ENCODE measurements around the gene CNOT2. TPM values are rescaled to one million over a fixed set of nuclear protein-coding genes. Genes with fewer than 3 reads are reported as not detected.
A peak's percentile ranks its signal among the peaks of the same experiment; 100 is the strongest.

CNOT2 gene
- total RNA-seq, 2 experiments from 2014 or later = 67.9 to 69.0 TPM

GRCh38 chr12:70355972-70356371 is 112.7 kb downstream of the CNOT2 start:
- no peak for DNase-seq
- intact Hi-C loops (cut with micrococcal nuclease) = no loop called here
- Mint-ChIP-seq H3K4me1 (ENCODE audit: low read depth) (peaks cover 5% of the 10 kb centered on the region), H3K27me3 (no peaks in the 10 kb centered on the region), H3K4me3 (no peak overlapping the region), H3K27ac (no peak overlapping the region), H3K9me3 (no peaks in the 10 kb centered on the region), H3K36me3 (ENCODE audit: low read depth) (peaks cover 14% of the 10 kb centered on the region)
- no peak for TF ChIP-seq CTCF (IDR thresholded peaks at IDR 0.05)
- no peak for ATAC-seq
- CTCF ChIA-PET = interaction anchor here (1.1 kb wide), 1 partner anchor 221 kb away, joined by 4 read pairs; no protein-coding TSS in a partner anchor
- POLR2A ChIA-PET = no interaction called here

GRCh38 chr12:70359458-70360197 is 116.4 kb downstream of the CNOT2 start:
- Mint-ChIP-seq H3K9me3 (no peaks in the 10 kb centered on the region), H3K27ac (no peak overlapping the region), H3K4me1 (ENCODE audit: low read depth) (peaks cover under 1% of the 10 kb centered on the region), H3K4me3 (no peak overlapping the region), H3K27me3 (peaks cover under 1% of the 10 kb centered on the region), H3K36me3 (ENCODE audit: low read depth) (no peaks in the 10 kb centered on the region)
- ChIA-PET POLR2A (no interaction called here), CTCF (no interaction called here)
- no peak for ATAC-seq
- intact Hi-C loops (cut with micrococcal nuclease) = no loop called here
- DNase-seq = no peak
- TF ChIP-seq CTCF (IDR thresholded peaks at IDR 0.05) = no peak

- DNase-seq (no peak), ATAC-seq (no peak)
- Mint-ChIP-seq H3K4me1 (ENCODE audit: low read depth) (peaks cover 7% of the 10 kb centered on the region), H3K27ac (no peak overlapping the region), H3K9me3 (no peaks in the 10 kb centered on the region), H3K4me3 (no peak overlapping the region), H3K36me3 (ENCODE audit: low read depth) (no peaks in the 10 kb centered on the region), H3K27me3 (peaks cover 7% of the 10 kb centered on the region)
- intact Hi-C loops (cut with micrococcal nuclease) = no loop called here
- CTCF ChIA-PET = no interaction called here
- no peak for TF ChIP-seq CTCF (IDR thresholded peaks at IDR 0.05)
- POLR2A ChIA-PET = no interaction called here
Measured at GRCh38 chr12:70360218-70360617, 117.0 kb downstream of the CNOT2 start.

- H3K4me1 Mint-ChIP-seq (ENCODE audit: low read depth) = peaks cover 15% of the 10 kb centered on the region
- H3K36me3 Mint-ChIP-seq (ENCODE audit: low read depth) = no peaks in the 10 kb centered on the region
- POLR2A ChIA-PET = interaction anchor here (0.7 kb wide), 1 partner anchor 121 kb away, joined by 3 read pairs; the partner anchor contains the start of gene CNOT2
- H3K27me3 Mint-ChIP-seq = peaks cover 9% of the 10 kb centered on the region
- ATAC-seq (no peak), DNase-seq (peak; percentile 2)
- H3K4me3 Mint-ChIP-seq = peak overlapping the region; percentile 72
- H3K27ac Mint-ChIP-seq = no peak overlapping the region
- no peaks in the 10 kb centered on the region for H3K9me3 Mint-ChIP-seq
- CTCF ChIA-PET = no interaction called here
- no peak for TF ChIP-seq CTCF (IDR thresholded peaks at IDR 0.05)
- intact Hi-C loops (cut with micrococcal nuclease) = loop anchor here (5.0 kb wide), 1 partner anchor 123 kb away; the partner anchor contains the start of gene CNOT2
Measured at GRCh38 chr12:70364695-70365397, 121.6 kb downstream of the CNOT2 start.

GRCh38 chr12:70365398-70365647 is 122.1 kb downstream of the CNOT2 start:
- no peak for TF ChIP-seq CTCF (IDR thresholded peaks at IDR 0.05)
- ATAC-seq (no peak), DNase-seq (no peak)
- intact Hi-C loops (cut with micrococcal nuclease) = loop anchor here (5.0 kb wide), 1 partner anchor 123 kb away; the partner anchor contains the start of gene CNOT2
- H3K27ac Mint-ChIP-seq = no peak overlapping the region
- no peaks in the 10 kb centered on the region for H3K36me3 Mint-ChIP-seq (ENCODE audit: low read depth)
- H3K27me3 Mint-ChIP-seq = peaks cover 9% of the 10 kb centered on the region
- POLR2A ChIA-PET = interaction anchor here (0.7 to 1.7 kb wide), 3 partner anchors 8 to 122 kb away, joined by 3 to 5 read pairs (median 4); partner anchors contain the start of gene CNOT2
- peaks cover 15% of the 10 kb centered on the region for H3K4me1 Mint-ChIP-seq (ENCODE audit: low read depth)
- CTCF ChIA-PET = no interaction called here
- H3K9me3 Mint-ChIP-seq = no peaks in the 10 kb centered on the region
- peak overlapping the region; percentile 72 for H3K4me3 Mint-ChIP-seq

All from activated CD8-positive, alpha-beta T cell treated with anti-CD3 and anti-CD28 coated beads for 36 hours (primary cell).